Stomach (tissue), 4 donors: ENCODE data around the gene GPR139.

Source experiments
- POLR2A ChIP-seq, 4 donors: fragments of 450-650 bp; IDR thresholded peaks; one replicate each; pipeline ENCODE4 v1.6.1; 2016; ENCODE audit warnings: antibody characterized with exemption in 4 of 4, control low read depth in 2 of 4, mild to moderate bottlenecking in 1 of 4, moderate library complexity in 1 of 4
- POLR2AphosphoS5 ChIP-seq, 3 donors: sonication (generic); formaldehyde crosslinking; IDR thresholded peaks; one replicate each; pipeline ENCODE4 v1.6.1; 2016; ENCODE audit warnings: antibody characterized with exemption in 3 of 3
- TF ChIP-seq, protein P1 (sequence below), 7 experiments: fragments of 450-650 bp in 4 of 7; fragments of 200-600 bp in 3 of 7; sonication (generic) in 3 of 7; IDR thresholded peaks; one replicate each; pipeline ENCODE4 v1.5.1; 2016 to 2019; ENCODE audit warnings: antibody characterized with exemption in 7 of 7, control low read depth in 2 of 7, mild to moderate bottlenecking in 1 of 7

DNA sequence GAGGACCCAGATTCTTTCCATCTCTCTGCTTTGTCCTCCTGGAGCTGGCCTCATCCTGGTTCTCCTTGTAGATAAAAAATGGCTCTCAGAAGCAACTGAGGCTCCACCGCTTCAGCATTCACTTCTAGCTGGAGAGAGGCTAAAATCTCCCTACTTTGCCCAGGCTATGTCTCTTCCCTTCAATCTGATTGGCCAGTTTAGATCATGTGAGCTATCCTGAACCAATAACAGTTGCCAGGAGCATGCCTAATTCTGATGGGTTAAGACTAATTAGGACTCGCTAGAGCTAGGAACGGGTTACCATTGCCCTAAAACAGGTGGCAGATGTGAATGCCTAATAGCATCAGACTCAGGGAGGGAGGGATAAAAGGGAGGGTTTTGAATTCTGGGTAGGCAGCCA lies 89.6 kb downstream of the GPR139 start:
- TF ChIP-seq, protein P1, sequence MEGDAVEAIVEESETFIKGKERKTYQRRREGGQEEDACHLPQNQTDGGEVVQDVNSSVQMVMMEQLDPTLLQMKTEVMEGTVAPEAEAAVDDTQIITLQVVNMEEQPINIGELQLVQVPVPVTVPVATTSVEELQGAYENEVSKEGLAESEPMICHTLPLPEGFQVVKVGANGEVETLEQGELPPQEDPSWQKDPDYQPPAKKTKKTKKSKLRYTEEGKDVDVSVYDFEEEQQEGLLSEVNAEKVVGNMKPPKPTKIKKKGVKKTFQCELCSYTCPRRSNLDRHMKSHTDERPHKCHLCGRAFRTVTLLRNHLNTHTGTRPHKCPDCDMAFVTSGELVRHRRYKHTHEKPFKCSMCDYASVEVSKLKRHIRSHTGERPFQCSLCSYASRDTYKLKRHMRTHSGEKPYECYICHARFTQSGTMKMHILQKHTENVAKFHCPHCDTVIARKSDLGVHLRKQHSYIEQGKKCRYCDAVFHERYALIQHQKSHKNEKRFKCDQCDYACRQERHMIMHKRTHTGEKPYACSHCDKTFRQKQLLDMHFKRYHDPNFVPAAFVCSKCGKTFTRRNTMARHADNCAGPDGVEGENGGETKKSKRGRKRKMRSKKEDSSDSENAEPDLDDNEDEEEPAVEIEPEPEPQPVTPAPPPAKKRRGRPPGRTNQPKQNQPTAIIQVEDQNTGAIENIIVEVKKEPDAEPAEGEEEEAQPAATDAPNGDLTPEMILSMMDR (IDR thresholded peaks at IDR 0.05), result no peak
- no peak for TF ChIP-seq POLR2A (IDR thresholded peaks at IDR 0.05)
- TF ChIP-seq POLR2AphosphoS5 (IDR thresholded peaks at IDR 0.05), result no peak
